ENCODE measurements around the gene ISG20.

ISG20 gene

GRCh38 chr15:88684345-88684744 lies 45.5 kb downstream of the ISG20 start:
- no peak for DNase-seq (ENCODE audit: low read depth in 2 of 3, low spot score in 1 of 3)

GRCh38 chr15:88686166-88686565 lies 47.4 kb downstream of the ISG20 start:
- DNase-seq (ENCODE audit: low read depth in 2 of 3, low spot score in 1 of 3), result no peak

GRCh38 chr15:88688394-88688933 lies 49.6 kb downstream of the ISG20 start:
- DNase-seq (ENCODE audit: low read depth in 2 of 3, low spot score in 1 of 3), result no peak

- no peak for DNase-seq (ENCODE audit: low read depth in 2 of 3, low spot score in 1 of 3)
Measured at GRCh38 chr15:88690331-88690730, 51.5 kb downstream of the ISG20 start.

GRCh38 chr15:88693191-88693590 lies 54.4 kb downstream of the ISG20 start:
- no peak for DNase-seq (ENCODE audit: low read depth in 2 of 3, low spot score in 1 of 3)

- no peak for DNase-seq (ENCODE audit: low read depth in 2 of 3, low spot score in 1 of 3)
Measured at GRCh38 chr15:88695101-88695500, 56.3 kb downstream of the ISG20 start.

GRCh38 chr15:88695691-88696251 lies 57.0 kb downstream of the ISG20 start:
- no peak for DNase-seq (ENCODE audit: low read depth in 2 of 3, low spot score in 1 of 3)

- DNase-seq (ENCODE audit: low read depth in 2 of 3, low spot score in 1 of 3), result no peak
Measured at GRCh38 chr15:88696254-88696653, 57.4 kb downstream of the ISG20 start.

- no peak for DNase-seq (ENCODE audit: low read depth in 2 of 3, low spot score in 1 of 3)
Measured at GRCh38 chr15:88697276-88697675, 58.5 kb downstream of the ISG20 start.

GRCh38 chr15:88699861-88700260 lies 61.0 kb downstream of the ISG20 start:
- DNase-seq (ENCODE audit: low read depth in 2 of 3, low spot score in 1 of 3), result no peak

GRCh38 chr15:88700716-88701115 lies 61.9 kb downstream of the ISG20 start:
- no peak for DNase-seq (ENCODE audit: low read depth in 2 of 3, low spot score in 1 of 3)

GRCh38 chr15:88701561-88702095 lies 62.8 kb downstream of the ISG20 start:
- DNase-seq (ENCODE audit: low read depth in 2 of 3, low spot score in 1 of 3), result no peak

GRCh38 chr15:88702983-88703382 lies 64.2 kb downstream of the ISG20 start:
- no peak for DNase-seq (ENCODE audit: low read depth in 2 of 3, low spot score in 1 of 3)

- no peak for DNase-seq (ENCODE audit: low read depth in 2 of 3, low spot score in 1 of 3)
Measured at GRCh38 chr15:88703533-88703932, 64.7 kb downstream of the ISG20 start.

- no peak for DNase-seq (ENCODE audit: low read depth in 2 of 3, low spot score in 1 of 3)
Measured at GRCh38 chr15:88704791-88705768, 66.3 kb downstream of the ISG20 start.

- no peak for DNase-seq (ENCODE audit: low read depth in 2 of 3, low spot score in 1 of 3)
Measured at GRCh38 chr15:88705769-88706165, 67.0 kb downstream of the ISG20 start.

All from stimulated activated CD4-positive, alpha-beta T cell treated with anti-CD3 and anti-CD28 coated beads, Interleukin-12 subunit alpha, Interleukin-12 subunit beta, amount 100 ng/mL, for 48 hours (primary cell).